MM.1S (cell line): ENCODE results near the gene STRADA.

Source experiments
- EZH2phosphoT487 ChIP-seq: fragments of 300-600 bp; sonication (generic); IDR thresholded peaks from 2 replicates; pipeline ENCODE4 v1.6.1; 2018; ENCODE audit warnings: antibody characterized with exemption, low read length
- TF ChIP-seq, protein P1 (sequence below): fragments of 300-600 bp; sonication (generic); IDR thresholded peaks from 2 replicates; pipeline ENCODE4 v1.5.1; 2016; ENCODE audit warnings: antibody characterized with exemption, low read length, mixed read lengths

DNA sequence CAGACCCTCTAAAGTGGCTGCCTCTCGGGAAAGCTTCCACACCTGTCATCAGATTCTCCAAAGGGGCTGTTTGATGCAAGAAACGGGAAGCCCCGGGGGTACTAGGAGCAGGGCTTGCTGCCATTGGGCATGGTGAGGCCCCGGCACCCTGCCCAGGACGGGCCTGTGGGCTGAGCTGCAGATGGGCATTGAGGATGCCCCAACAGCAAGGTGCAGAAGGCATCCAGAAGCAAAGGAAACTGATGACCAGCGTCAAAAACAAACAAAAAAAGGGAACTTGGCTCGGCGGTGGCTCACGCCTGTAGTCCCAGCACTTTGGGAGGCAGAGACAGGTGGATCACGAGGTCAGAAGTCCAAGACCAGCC is 40.2 kb downstream of the STRADA start:
- TF ChIP-seq, protein P1, sequence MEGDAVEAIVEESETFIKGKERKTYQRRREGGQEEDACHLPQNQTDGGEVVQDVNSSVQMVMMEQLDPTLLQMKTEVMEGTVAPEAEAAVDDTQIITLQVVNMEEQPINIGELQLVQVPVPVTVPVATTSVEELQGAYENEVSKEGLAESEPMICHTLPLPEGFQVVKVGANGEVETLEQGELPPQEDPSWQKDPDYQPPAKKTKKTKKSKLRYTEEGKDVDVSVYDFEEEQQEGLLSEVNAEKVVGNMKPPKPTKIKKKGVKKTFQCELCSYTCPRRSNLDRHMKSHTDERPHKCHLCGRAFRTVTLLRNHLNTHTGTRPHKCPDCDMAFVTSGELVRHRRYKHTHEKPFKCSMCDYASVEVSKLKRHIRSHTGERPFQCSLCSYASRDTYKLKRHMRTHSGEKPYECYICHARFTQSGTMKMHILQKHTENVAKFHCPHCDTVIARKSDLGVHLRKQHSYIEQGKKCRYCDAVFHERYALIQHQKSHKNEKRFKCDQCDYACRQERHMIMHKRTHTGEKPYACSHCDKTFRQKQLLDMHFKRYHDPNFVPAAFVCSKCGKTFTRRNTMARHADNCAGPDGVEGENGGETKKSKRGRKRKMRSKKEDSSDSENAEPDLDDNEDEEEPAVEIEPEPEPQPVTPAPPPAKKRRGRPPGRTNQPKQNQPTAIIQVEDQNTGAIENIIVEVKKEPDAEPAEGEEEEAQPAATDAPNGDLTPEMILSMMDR = no peak
- TF ChIP-seq EZH2phosphoT487 = no peak
